DOHH2 (cell line): ENCODE results near the gene PAK1.

Experiments used
- H3F3A ChIP-seq: fragments of 200-600 bp; sonication (generic), shearing (Covaris generic); 2 replicates; pipeline ENCODE4 v1.6.0; 2016; ENCODE audit warnings: antibody characterized with exemption, mild to moderate bottlenecking; ENCODE audit not compliant: control insufficient read depth, insufficient read depth
- H3K27ac ChIP-seq: fragments of 200-600 bp; sonication (generic); 2 replicates; pipeline ENCODE4 v1.5.1; 2014; ENCODE audit warnings: low read depth, mild to moderate bottlenecking, low read length, moderate library complexity
- H3K27me3 ChIP-seq: fragments of 200-600 bp; sonication (generic); 2 replicates; pipeline ENCODE4 v1.6.1; 2014; ENCODE audit warnings: mild to moderate bottlenecking, low read length, mixed read lengths; ENCODE audit not compliant: control insufficient read depth
- H3K36me3 ChIP-seq: fragments of 200-600 bp; sonication (generic); 2 replicates; pipeline ENCODE4 v1.6.1; 2014; ENCODE audit warnings: mild to moderate bottlenecking, low read length, moderate library complexity, mixed read lengths; ENCODE audit not compliant: control insufficient read depth
- H3K4me1 ChIP-seq: fragments of 200-600 bp; sonication (generic); 2 replicates; pipeline ENCODE4 v1.6.1; 2014; ENCODE audit warnings: mild to moderate bottlenecking, low read length, mixed read lengths; ENCODE audit not compliant: control insufficient read depth
- H3K4me2 ChIP-seq: fragments of 200-600 bp; sonication (generic); 2 replicates; pipeline ENCODE4 v1.6.0; 2014; ENCODE audit warnings: mild to moderate bottlenecking, low read length, moderate library complexity
- H3K4me3 ChIP-seq: fragments of 200-600 bp; sonication (generic); 2 replicates; pipeline ENCODE4 v1.5.1; 2014; ENCODE audit warnings: mild to moderate bottlenecking, low read length, mixed read lengths
- H3K79me2 ChIP-seq: fragments of 200-600 bp; sonication (generic); 2 replicates; pipeline ENCODE4 v1.6.1; 2014; ENCODE audit warnings: mild to moderate bottlenecking, low read length, mixed read lengths; ENCODE audit not compliant: control insufficient read depth
- H3K9me2 ChIP-seq: fragments of 200-600 bp; sonication (generic); replicated peaks from 2 replicates; pipeline ENCODE4 v1.6.1; 2014; ENCODE audit warnings: mild to moderate bottlenecking, low read length, mixed read lengths; ENCODE audit not compliant: control insufficient read depth
- H3K9me3 ChIP-seq: fragments of 200-600 bp; sonication (generic); 2 replicates; pipeline ENCODE4 v1.6.1; 2014; ENCODE audit warnings: antibody characterized with exemption, low read length, mixed read lengths; ENCODE audit not compliant: control insufficient read depth, insufficient read depth
- H4K20me1 ChIP-seq: fragments of 200-600 bp; sonication (generic); 2 replicates; pipeline ENCODE4 v1.6.0; 2014; ENCODE audit warnings: low read depth, mild to moderate bottlenecking, antibody characterized with exemption, low read length, moderate library complexity; ENCODE audit not compliant: control insufficient read depth, insufficient read depth
- EZH2phosphoT487 ChIP-seq: fragments of 200-600 bp; sonication (generic); IDR thresholded peaks from 2 replicates; pipeline ENCODE4 v1.6.1; 2017; ENCODE audit warnings: borderline replicate concordance, mild to moderate bottlenecking, antibody characterized with exemption, low read length, moderate library complexity, mixed read lengths
- TF ChIP-seq, protein P1 (sequence below): fragments of 200-600 bp; sonication (generic); IDR thresholded peaks from one replicate; pipeline ENCODE4 v1.5.1; 2014; ENCODE audit warnings: antibody characterized with exemption, mild to moderate bottlenecking, low read depth, low read length; ENCODE audit not compliant: poor library complexity, severe bottlenecking

Gene PAK1

DNA sequence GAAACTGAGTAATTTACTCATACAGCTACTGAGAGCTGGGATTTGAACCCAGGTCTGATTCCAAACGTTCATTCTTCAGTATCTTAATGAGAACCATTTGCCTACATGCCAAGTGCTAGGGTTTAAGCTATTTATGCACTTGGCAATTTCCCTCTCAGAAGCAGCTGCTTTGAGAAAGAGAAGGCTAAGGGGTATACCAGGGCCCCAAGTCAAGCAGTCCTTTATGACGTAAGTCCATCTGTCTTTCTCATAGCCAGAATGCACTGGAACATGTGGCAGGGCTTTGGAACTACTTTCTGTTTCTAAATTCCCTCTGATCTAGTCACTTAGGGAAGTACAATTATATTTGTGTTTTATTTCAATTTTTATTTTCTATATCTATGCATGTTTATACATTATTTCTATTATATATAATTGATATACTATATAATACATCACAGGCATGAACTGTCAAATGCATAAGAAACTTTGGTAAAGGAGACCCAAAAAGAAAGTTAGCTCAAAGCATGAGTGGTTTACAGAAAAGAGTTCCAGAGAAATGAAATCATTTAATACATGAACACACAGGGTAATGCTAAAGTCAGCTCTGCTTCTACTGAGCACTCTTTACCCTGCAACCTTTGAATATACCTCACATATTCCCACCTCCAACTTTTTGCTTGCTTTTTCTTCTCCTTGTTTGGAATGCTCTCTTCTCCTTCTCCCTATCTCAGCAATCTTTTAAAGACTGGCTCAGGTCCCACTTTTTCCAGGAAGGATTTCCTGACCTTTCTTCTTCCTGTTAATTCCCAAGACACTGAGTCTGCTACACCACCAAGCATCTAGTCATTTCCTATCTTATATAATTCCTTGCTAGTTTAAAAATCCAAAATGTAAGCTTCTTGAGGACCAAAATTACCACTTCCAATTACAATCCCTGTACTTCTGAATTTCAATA lies 91.9 kb downstream of the PAK1 start:
- Histone ChIP-seq H3K36me3 (no peaks in the 10 kb centered on the region; the same call in 1 of the 2 replicates), H3K9me2 (no peaks in the 10 kb centered on the region), H3F3A (no peaks in the 10 kb centered on the region), H3K79me2 (no peaks in the 10 kb centered on the region), H3K9me3 (no peaks in the 10 kb centered on the region), H3K4me2 (no peak overlapping the region), H3K27ac (no peak overlapping the region), H3K27me3 (no peaks in the 10 kb centered on the region), H4K20me1 (no peaks in the 10 kb centered on the region), H3K4me1 (no peaks in the 10 kb centered on the region), H3K4me3 (no peak overlapping the region)
- no peak for TF ChIP-seq EZH2phosphoT487
- TF ChIP-seq, protein P1, sequence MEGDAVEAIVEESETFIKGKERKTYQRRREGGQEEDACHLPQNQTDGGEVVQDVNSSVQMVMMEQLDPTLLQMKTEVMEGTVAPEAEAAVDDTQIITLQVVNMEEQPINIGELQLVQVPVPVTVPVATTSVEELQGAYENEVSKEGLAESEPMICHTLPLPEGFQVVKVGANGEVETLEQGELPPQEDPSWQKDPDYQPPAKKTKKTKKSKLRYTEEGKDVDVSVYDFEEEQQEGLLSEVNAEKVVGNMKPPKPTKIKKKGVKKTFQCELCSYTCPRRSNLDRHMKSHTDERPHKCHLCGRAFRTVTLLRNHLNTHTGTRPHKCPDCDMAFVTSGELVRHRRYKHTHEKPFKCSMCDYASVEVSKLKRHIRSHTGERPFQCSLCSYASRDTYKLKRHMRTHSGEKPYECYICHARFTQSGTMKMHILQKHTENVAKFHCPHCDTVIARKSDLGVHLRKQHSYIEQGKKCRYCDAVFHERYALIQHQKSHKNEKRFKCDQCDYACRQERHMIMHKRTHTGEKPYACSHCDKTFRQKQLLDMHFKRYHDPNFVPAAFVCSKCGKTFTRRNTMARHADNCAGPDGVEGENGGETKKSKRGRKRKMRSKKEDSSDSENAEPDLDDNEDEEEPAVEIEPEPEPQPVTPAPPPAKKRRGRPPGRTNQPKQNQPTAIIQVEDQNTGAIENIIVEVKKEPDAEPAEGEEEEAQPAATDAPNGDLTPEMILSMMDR: no peak

DNA sequence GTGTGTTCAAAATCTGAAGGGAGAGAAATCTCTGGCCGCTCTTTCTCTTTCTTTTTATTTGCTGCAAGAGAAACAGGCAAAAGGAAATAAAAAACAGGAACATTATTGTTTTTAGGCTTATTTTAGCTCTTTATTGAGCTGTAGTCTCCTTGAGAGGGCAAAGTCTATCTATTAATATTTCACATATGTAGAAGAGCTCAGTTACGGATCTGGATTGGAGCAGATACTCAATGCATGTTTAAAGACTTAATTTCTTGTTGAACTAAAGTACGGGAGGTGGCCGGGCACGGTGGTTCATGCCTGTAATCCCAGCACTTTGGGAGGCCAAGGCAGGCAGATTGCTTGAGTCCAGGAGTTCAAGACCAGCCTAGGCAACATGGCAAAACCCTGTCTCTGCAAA lies 94.0 kb downstream of the PAK1 start:
- no peaks in the 10 kb centered on the region for H3K9me3 ChIP-seq
- no peaks in the 10 kb centered on the region for H3F3A ChIP-seq
- H3K79me2 ChIP-seq: no peaks in the 10 kb centered on the region
- no peaks in the 10 kb centered on the region for H4K20me1 ChIP-seq
- no peaks in the 10 kb centered on the region; the same call in 1 of the 2 replicates for H3K36me3 ChIP-seq
- no peak for TF ChIP-seq EZH2phosphoT487
- TF ChIP-seq, protein P1: no peak
- H3K4me3 ChIP-seq: no peak overlapping the region
- H3K9me2 ChIP-seq: no peaks in the 10 kb centered on the region
- no peaks in the 10 kb centered on the region for H3K4me1 ChIP-seq
- no peak overlapping the region for H3K27ac ChIP-seq
- no peak overlapping the region for H3K4me2 ChIP-seq
- H3K27me3 ChIP-seq: no peaks in the 10 kb centered on the region

DNA sequence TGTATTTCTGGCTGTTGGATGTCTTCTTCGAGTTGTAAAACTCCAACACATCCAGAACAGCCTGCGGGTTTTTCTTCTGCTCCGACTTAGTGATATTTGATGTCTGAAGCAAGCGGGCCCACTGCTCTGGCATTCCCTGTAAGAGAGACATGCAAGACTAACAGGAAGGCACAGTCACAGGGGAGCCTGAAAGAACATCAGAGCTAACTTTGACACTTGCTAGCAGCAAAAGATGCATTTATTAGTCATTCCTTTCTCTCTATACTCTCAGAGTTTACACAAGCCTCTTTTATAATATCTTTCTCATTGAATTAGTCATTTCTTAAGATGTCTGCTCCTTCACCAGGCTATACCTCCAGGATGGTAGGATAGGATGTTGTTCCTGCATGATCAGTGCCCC lies 94.6 kb downstream of the PAK1 start:
- no peaks in the 10 kb centered on the region for H3K9me3 ChIP-seq
- no peak overlapping the region for H3K4me2 ChIP-seq
- no peaks in the 10 kb centered on the region for H3K9me2 ChIP-seq
- no peak overlapping the region for H3K4me3 ChIP-seq
- H3K79me2 ChIP-seq: no peaks in the 10 kb centered on the region
- no peak for TF ChIP-seq EZH2phosphoT487
- TF ChIP-seq, protein P1: no peak
- no peaks in the 10 kb centered on the region for H3K4me1 ChIP-seq
- no peaks in the 10 kb centered on the region for H4K20me1 ChIP-seq
- no peaks in the 10 kb centered on the region for H3K27me3 ChIP-seq
- no peaks in the 10 kb centered on the region for H3F3A ChIP-seq
- no peaks in the 10 kb centered on the region; the same call in 1 of the 2 replicates for H3K36me3 ChIP-seq
- H3K27ac ChIP-seq: no peak overlapping the region
